ENCODE data around the gene MDFI. TPM values are rescaled to one million over a fixed set of nuclear protein-coding genes. Genes with fewer than 3 reads are reported as not detected.

Gene MDFI
- total RNA-seq, 1 experiment from 2014 or later: not detected

DNA sequence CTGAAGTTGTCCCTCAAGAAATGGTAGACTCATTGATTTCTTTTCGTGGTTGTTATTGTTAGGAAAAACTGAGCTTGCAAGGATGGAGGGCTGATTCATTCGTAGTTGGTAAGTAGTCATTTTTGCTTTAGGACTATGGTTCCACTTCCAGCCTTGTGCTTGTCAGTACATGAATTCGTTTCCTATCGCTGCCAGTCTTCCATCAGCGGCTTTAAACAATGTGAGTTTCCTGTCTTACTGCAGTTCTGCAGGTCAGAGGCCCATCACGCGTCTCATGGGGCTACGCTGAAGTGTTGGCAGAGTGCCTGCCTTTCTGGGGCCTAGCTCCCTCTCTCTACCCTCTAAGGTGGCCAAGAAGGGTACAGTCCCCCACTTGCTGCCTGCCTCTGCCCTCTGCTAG is 11.4 kb upstream of the MDFI start:
- ChIA-PET POLR2A (no interaction called here), CTCF (interaction anchor here (0.5 kb wide), 1 partner anchor 24 kb away, joined by 4 read pairs; no protein-coding TSS in a partner anchor)

DNA sequence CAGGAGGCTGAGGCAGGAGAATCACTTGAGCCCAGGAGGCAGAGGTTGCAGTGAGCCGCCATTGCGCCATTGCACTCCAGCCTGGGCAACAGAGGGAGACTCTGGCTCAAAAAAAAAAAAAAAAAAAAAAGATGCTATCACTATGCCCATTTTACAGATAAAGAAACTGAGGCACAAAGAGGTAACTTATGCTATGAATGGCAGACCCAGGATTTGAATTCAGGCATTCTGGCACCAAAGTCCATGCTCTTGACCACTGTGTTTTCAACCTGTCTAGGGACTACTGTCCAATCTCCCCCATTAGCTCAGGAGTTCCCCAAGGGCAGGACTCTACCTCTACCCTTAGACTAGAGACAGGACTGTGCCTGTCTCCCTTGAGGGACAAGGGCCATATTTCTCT is 9.1 kb upstream of the MDFI start:
- no peaks in the 10 kb centered on the region for H3K4me1 Mint-ChIP-seq (ENCODE audit: low read depth, unreplicated experiment)
- BruUV-seq (replicated peaks): no TSS peak

More for the DNA sequence above, 11.4 kb upstream of the MDFI start:
- BruUV-seq (replicated peaks): no TSS peak
- Mint-ChIP-seq H3K4me1 (ENCODE audit: low read depth, unreplicated experiment) (peaks cover 15% of the 10 kb centered on the region), H3K9me3 (ENCODE audit: unreplicated experiment) (peaks cover under 1% of the 10 kb centered on the region), H3K4me3 (ENCODE audit: unreplicated experiment) (no peak overlapping the region), H3K27ac (ENCODE audit: unreplicated experiment) (no peak overlapping the region), H3K36me3 (ENCODE audit: insufficient read depth, unreplicated experiment) (no peaks in the 10 kb centered on the region), H3K27me3 (ENCODE audit: insufficient read depth, unreplicated experiment) (no peaks in the 10 kb centered on the region)
- Histone ChIP-seq H3K27me3 (replicated peaks; ENCODE audit: control insufficient read depth, insufficient read depth, low read length) (no peaks in the 10 kb centered on the region), H3K36me3 (ENCODE audit: control insufficient read depth, insufficient read depth, low read length) (no peaks in the 10 kb centered on the region), H3K9me3 (no peaks in the 10 kb centered on the region), H3K4me1 (peaks cover 11% of the 10 kb centered on the region), H3K4me3 (ENCODE audit: low read depth, low read length) (no peak overlapping the region)
- TF ChIP-seq, protein P1, sequence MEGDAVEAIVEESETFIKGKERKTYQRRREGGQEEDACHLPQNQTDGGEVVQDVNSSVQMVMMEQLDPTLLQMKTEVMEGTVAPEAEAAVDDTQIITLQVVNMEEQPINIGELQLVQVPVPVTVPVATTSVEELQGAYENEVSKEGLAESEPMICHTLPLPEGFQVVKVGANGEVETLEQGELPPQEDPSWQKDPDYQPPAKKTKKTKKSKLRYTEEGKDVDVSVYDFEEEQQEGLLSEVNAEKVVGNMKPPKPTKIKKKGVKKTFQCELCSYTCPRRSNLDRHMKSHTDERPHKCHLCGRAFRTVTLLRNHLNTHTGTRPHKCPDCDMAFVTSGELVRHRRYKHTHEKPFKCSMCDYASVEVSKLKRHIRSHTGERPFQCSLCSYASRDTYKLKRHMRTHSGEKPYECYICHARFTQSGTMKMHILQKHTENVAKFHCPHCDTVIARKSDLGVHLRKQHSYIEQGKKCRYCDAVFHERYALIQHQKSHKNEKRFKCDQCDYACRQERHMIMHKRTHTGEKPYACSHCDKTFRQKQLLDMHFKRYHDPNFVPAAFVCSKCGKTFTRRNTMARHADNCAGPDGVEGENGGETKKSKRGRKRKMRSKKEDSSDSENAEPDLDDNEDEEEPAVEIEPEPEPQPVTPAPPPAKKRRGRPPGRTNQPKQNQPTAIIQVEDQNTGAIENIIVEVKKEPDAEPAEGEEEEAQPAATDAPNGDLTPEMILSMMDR (IDR thresholded peaks at IDR 0.05; ENCODE audit: insufficient read depth in 1 of 2, low read depth in 1 of 2, low read length in 1 of 2, severe bottlenecking in 1 of 2, unreplicated experiment in 1 of 2): no peak
- intact Hi-C loops (cut with micrococcal nuclease; ENCODE audit: unreplicated experiment): no loop called here
- DNase-seq: peak in 1 of 2 experiments; percentile 9

DNA sequence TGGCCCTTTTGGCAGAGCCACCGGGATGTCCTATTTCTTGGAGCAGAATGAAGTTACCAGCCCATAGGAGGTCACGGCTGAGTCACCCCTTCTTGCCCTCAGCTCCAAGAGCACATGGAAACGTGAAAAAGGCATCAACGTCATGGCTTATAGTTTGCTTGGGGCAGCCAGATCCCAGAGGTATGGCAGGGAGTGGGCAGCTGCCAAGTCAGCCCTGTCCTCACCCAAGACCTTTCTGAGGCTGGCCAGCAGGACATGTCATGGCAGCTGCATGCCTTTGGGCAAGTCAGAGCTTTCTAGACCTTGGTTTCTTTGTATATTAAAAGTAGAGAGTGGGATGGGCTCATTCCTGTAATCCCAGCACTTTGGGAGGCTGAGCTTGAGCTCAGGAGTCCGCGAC is 8.2 kb upstream of the MDFI start:
- ChIA-PET POLR2A (interaction anchor here (0.6 kb wide), 1 partner anchor 27 kb away, joined by 3 read pairs; no protein-coding TSS in a partner anchor), CTCF (interaction anchor here (0.6 to 1.2 kb wide), 2 partner anchors 53 to 1695 kb away, joined by 3 read pairs; no protein-coding TSS in a partner anchor)
- Mint-ChIP-seq H3K27ac (ENCODE audit: unreplicated experiment) (no peak overlapping the region), H3K9me3 (ENCODE audit: unreplicated experiment) (no peaks in the 10 kb centered on the region), H3K4me3 (ENCODE audit: unreplicated experiment) (no peak overlapping the region), H3K36me3 (ENCODE audit: insufficient read depth, unreplicated experiment) (no peaks in the 10 kb centered on the region), H3K27me3 (ENCODE audit: insufficient read depth, unreplicated experiment) (peaks cover 3% of the 10 kb centered on the region), H3K4me1 (ENCODE audit: low read depth, unreplicated experiment) (no peaks in the 10 kb centered on the region)
- intact Hi-C loops (cut with micrococcal nuclease; ENCODE audit: unreplicated experiment): no loop called here
- H3K9me3 ChIP-seq: no peaks in the 10 kb centered on the region
- DNase-seq: no peak
- no TSS peak for BruUV-seq (replicated peaks)
- H3K4me1 ChIP-seq: no peaks in the 10 kb centered on the region
- no peak overlapping the region for H3K4me3 ChIP-seq (ENCODE audit: low read depth, low read length)
- no peaks in the 10 kb centered on the region for H3K27me3 ChIP-seq (replicated peaks; ENCODE audit: control insufficient read depth, insufficient read depth, low read length)
- TF ChIP-seq, protein P1 (IDR thresholded peaks at IDR 0.05; ENCODE audit: insufficient read depth in 1 of 2, low read depth in 1 of 2, low read length in 1 of 2, severe bottlenecking in 1 of 2, unreplicated experiment in 1 of 2): no peak
- no peaks in the 10 kb centered on the region for H3K36me3 ChIP-seq (ENCODE audit: control insufficient read depth, insufficient read depth, low read length)

More for the DNA sequence above, 9.1 kb upstream of the MDFI start:
- Histone ChIP-seq H3K9me3 (no peaks in the 10 kb centered on the region), H3K27me3 (replicated peaks; ENCODE audit: control insufficient read depth, insufficient read depth, low read length) (no peaks in the 10 kb centered on the region), H3K4me3 (ENCODE audit: low read depth, low read length) (no peak overlapping the region), H3K4me1 (no peaks in the 10 kb centered on the region), H3K36me3 (ENCODE audit: control insufficient read depth, insufficient read depth, low read length) (no peaks in the 10 kb centered on the region)
- CTCF ChIA-PET: no interaction called here
- H3K9me3 Mint-ChIP-seq (ENCODE audit: unreplicated experiment): no peaks in the 10 kb centered on the region
- no peak overlapping the region for H3K4me3 Mint-ChIP-seq (ENCODE audit: unreplicated experiment)
- intact Hi-C loops (cut with micrococcal nuclease; ENCODE audit: unreplicated experiment): no loop called here
- no peak overlapping the region for H3K27ac Mint-ChIP-seq (ENCODE audit: unreplicated experiment)
- POLR2A ChIA-PET: no interaction called here
- H3K36me3 Mint-ChIP-seq (ENCODE audit: insufficient read depth, unreplicated experiment): no peaks in the 10 kb centered on the region
- H3K27me3 Mint-ChIP-seq (ENCODE audit: insufficient read depth, unreplicated experiment): peaks cover 3% of the 10 kb centered on the region
- TF ChIP-seq, protein P1 (IDR thresholded peaks at IDR 0.05; ENCODE audit: insufficient read depth in 1 of 2, low read depth in 1 of 2, low read length in 1 of 2, severe bottlenecking in 1 of 2, unreplicated experiment in 1 of 2): no peak
- no peak for DNase-seq
